Mesodermal cell (in vitro differentiated cells): ENCODE measurements around the gene PKM.

Experiments
- H3K27ac ChIP-seq: 2 replicates; pipeline ENCODE4 v1.7.0; 2013; ENCODE audit warnings: mild to moderate bottlenecking, low read depth, low read length, moderate library complexity; ENCODE audit not compliant: severe bottlenecking
- H3K36me3 ChIP-seq: 2 replicates; pipeline ENCODE4 v1.7.1; 2013; ENCODE audit warnings: mild to moderate bottlenecking, low read length, moderate library complexity; ENCODE audit not compliant: control insufficient read depth, insufficient read depth
- H3K4me1 ChIP-seq: one replicate; pipeline ENCODE4 v1.7.1; 2013; ENCODE audit warnings: mild to moderate bottlenecking, low read length; ENCODE audit not compliant: insufficient read depth, control insufficient read depth, poor library complexity, severe bottlenecking
- H3K4me3 ChIP-seq: 2 replicates; pipeline ENCODE4 v1.7.0; 2013; ENCODE audit warnings: low read length, control low read depth, mild to moderate bottlenecking; ENCODE audit not compliant: insufficient read depth, poor library complexity, severe bottlenecking; ENCODE audit errors: extremely low read depth
- H3K9me3 ChIP-seq: 2 replicates; pipeline ENCODE4 v1.7.1; 2013; ENCODE audit warnings: mild to moderate bottlenecking, low read length, moderate library complexity; ENCODE audit not compliant: control insufficient read depth
- WGBS, 2 experiments: methylation state at CpG; one replicate each; pipeline ENCODE4 v1.1.5; 2013; ENCODE audit warnings: missing lambda C conversion rate in 2 of 2; ENCODE audit not compliant: insufficient coverage in 2 of 2; 5-methylcytosine and 5-hydroxymethylcytosine counted together

PKM gene

DNA sequence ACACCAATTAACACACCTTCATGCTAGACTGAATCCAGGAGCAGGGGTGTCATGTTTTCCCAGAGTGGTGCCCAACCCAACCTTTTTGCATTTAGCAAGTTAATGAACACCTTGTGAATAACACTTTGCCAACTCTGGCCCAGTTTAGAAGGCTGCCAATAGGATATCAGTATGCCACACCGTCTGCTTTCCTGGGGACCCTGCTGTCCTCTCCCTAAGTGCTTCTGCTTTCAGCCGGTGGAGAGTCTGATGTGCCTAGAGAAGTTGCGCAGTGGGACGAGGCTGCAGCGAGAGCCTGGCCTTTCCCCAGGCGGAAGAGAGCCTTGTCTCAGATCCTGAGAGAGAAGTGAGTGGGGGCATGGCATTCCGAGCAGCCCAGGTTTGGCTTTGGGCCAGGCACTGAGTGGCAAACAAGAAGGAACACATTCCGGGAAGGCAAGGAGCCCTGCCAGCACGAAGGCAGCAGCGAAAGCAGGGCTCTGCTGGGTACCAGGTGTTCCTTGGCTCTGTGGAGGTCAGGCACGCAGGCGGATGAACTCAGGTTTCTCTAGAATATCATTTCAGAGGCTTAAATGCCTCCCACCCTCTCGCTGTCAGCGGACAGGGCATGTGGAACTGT lies 75.9 kb downstream of the PKM start:
- Histone ChIP-seq H3K4me3 (no peak overlapping the region), H3K27ac (no peak overlapping the region), H3K4me1 (peaks cover 6% of the 10 kb centered on the region), H3K36me3 (no peaks in the 10 kb centered on the region), H3K9me3 (no peaks in the 10 kb centered on the region)
- 84 to 95% methylated on average over 12 to 13 of the region's 14 CpGs for WGBS, 2 experiments

DNA sequence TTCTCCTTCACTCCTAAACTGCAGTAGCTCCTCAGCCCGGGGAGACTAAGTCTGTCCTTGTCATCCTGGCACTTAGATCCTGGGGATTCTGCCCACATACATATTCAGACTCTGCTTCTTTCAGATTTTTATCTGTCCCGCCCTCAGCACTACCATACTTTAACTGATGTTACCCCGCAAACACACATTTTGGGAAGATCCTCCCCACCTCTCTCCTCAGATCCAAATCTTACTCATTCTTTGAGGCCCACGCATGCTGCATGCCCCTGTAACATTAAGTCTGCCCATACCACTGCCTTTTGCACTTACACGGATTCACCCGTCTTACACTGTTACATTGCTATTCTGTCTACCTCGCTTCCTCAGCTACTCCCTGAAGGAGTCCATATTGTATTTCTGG lies 76.7 kb downstream of the PKM start:
- H3K4me3 ChIP-seq: no peak overlapping the region
- no peak overlapping the region for H3K27ac ChIP-seq
- WGBS, 2 experiments: 89 to 92% methylated on average over 6 of the region's 7 CpGs
- no peaks in the 10 kb centered on the region for H3K36me3 ChIP-seq
- peaks cover 6% of the 10 kb centered on the region for H3K4me1 ChIP-seq
- no peaks in the 10 kb centered on the region for H3K9me3 ChIP-seq

DNA sequence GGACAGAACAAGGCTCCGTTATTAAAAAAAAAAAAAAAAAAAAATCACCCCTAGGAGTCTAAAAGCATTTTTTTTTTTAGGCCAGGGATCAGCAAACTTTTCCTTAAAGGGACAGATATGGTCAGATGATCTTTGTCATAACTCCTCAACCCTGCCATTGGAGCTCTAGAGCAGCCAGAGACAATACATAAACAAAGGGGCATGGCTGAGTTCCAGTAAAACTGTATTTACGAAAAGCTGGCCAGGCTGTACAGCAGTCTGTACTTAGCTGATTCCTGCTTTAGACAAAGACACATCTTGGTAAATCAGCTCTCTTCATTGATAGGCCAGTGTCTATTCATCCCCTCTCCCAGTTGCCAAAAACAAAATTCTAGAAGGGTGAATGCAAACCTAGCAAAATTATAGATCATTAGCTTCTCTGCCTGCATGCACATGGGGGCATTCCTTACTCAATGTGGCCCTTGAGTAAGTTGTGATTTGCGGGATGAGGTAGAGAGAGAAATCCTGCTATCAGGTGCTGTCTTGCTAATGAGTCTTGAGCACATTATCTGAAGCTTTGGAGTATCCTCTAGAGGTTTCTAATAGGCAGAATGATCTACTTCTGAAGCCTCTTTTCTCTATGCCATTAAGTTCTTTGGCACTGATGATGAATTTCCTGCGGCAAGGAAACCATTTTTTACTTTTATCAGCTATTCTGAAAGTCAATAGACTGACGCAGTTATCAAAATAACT lies 77.6 kb downstream of the PKM start:
- Histone ChIP-seq H3K9me3 (no peaks in the 10 kb centered on the region), H3K4me3 (no peak overlapping the region), H3K27ac (no peak overlapping the region), H3K36me3 (no peaks in the 10 kb centered on the region), H3K4me1 (peaks cover 6% of the 10 kb centered on the region)
- 93 to 96% methylated on average over 3 to 4 of the region's 5 CpGs for WGBS, 2 experiments
